Neural progenitor cell (in vitro differentiated cells): ENCODE data around the gene HSFX1. TPM values are rescaled to one million over a fixed set of nuclear protein-coding genes. Genes with fewer than 3 reads are reported as not detected.

ENCODE experiments used
- DNase-seq: peaks from one replicate; pipeline ENCODE4 v3.0.0-alpha.2; 2016; ENCODE audit warnings: low spot score
- H2AFZ ChIP-seq: fragments of 200-600 bp; sonication (generic); replicated peaks from 2 replicates; pipeline ENCODE4 v1.6.1; 2016; ENCODE audit warnings: antibody characterized with exemption
- H3F3A ChIP-seq: fragments of 200-600 bp; sonication (generic); 2 replicates; pipeline ENCODE4 v1.6.1; 2016; ENCODE audit warnings: antibody characterized with exemption, low read depth
- H3K27ac ChIP-seq: fragments of 200-600 bp; sonication (generic); 2 replicates; pipeline ENCODE4 v1.5.1; 2016; ENCODE audit warnings: mild to moderate bottlenecking
- H3K27me3 ChIP-seq: fragments of 200-600 bp; sonication (generic); 2 replicates; pipeline ENCODE4 v1.6.1; 2016; ENCODE audit warnings: mild to moderate bottlenecking, moderate library complexity
- H3K36me3 ChIP-seq: fragments of 200-600 bp; sonication (generic); 2 replicates; pipeline ENCODE4 v1.5.1; 2016
- H3K4me1 ChIP-seq: fragments of 200-600 bp; sonication (generic); 2 replicates; pipeline ENCODE4 v1.6.1; 2016; ENCODE audit warnings: mixed run types
- H3K4me2 ChIP-seq: fragments of 200-600 bp; sonication (generic); 2 replicates; pipeline ENCODE4 v1.6.1; 2016
- H3K4me3 ChIP-seq: fragments of 200-600 bp; sonication (generic); 2 replicates; pipeline ENCODE4 v1.5.1; 2016
- H3K79me2 ChIP-seq: fragments of 200-600 bp; sonication (generic); 2 replicates; pipeline ENCODE4 v1.6.1; 2016; ENCODE audit warnings: low read depth
- H3K9ac ChIP-seq: fragments of 200-600 bp; sonication (generic); 2 replicates; pipeline ENCODE4 v1.6.1; 2016
- H3K9me3 ChIP-seq: fragments of 200-600 bp; sonication (generic); 2 replicates; pipeline ENCODE4 v1.5.1; 2016; ENCODE audit warnings: low read depth
- H4K20me1 ChIP-seq: fragments of 200-600 bp; sonication (generic); 2 replicates; pipeline ENCODE4 v1.6.1; 2016; ENCODE audit warnings: low read depth
- H3K27ac Mint-ChIP-seq: 3 replicates; pipeline ENCODE4 v1.8.0; 2021; ENCODE audit warnings: mixed read lengths
- H3K27me3 Mint-ChIP-seq: 2 replicates; pipeline ENCODE4 v1.8.0; 2022; ENCODE audit warnings: low read depth, mild to moderate bottlenecking, inconsistent platforms, moderate library complexity, mixed read lengths; ENCODE audit not compliant: insufficient read depth
- H3K36me3 Mint-ChIP-seq: 3 replicates; pipeline ENCODE4 v1.8.0; 2021; ENCODE audit warnings: mixed read lengths
- H3K4me1 Mint-ChIP-seq: 3 replicates; pipeline ENCODE4 v1.8.0; 2021; ENCODE audit warnings: mixed read lengths
- H3K4me3 Mint-ChIP-seq: 3 replicates; pipeline ENCODE4 v1.8.0; 2021; ENCODE audit warnings: mild to moderate bottlenecking, moderate library complexity, mixed read lengths
- H3K9me3 Mint-ChIP-seq: 3 replicates; pipeline ENCODE4 v1.8.0; 2020; ENCODE audit warnings: mixed read lengths
- CTCF ChIP-seq: fragments of 200-600 bp; sonication (generic); IDR thresholded peaks from 2 replicates; pipeline ENCODE4 v1.5.1; 2017; ENCODE audit warnings: antibody characterized with exemption, mild to moderate bottlenecking
- EZH2 ChIP-seq: fragments of 200-600 bp; sonication (generic); IDR thresholded peaks from 2 replicates; pipeline ENCODE4 v1.6.1; 2017; ENCODE audit warnings: antibody characterized with exemption, mild to moderate bottlenecking, moderate library complexity
- EZH2phosphoT487 ChIP-seq: fragments of 200-600 bp; sonication (generic); IDR thresholded peaks from 2 replicates; pipeline ENCODE4 v1.6.1; 2017; ENCODE audit warnings: antibody characterized with exemption
- total RNA-seq: library from RNA; depleted of rRNA; stranded (reverse); fragments of >200 nt; gene quantifications from 2 replicates; pipeline ENCODE4 v1.2.3, GENCODE V29; 2015; ENCODE audit warnings: low replicate concordance

Gene HSFX1
- total RNA-seq, 1 donor from 2014 or later: 0.06 TPM

- Histone ChIP-seq H2AFZ (no peak overlapping the region), H3K9me3 (no peaks in the 10 kb centered on the region), H3K36me3 (no peaks in the 10 kb centered on the region), H3F3A (no peaks in the 10 kb centered on the region), H3K4me2 (no peak overlapping the region), H3K4me3 (no peak overlapping the region), H3K27me3 (no peaks in the 10 kb centered on the region), H3K9ac (no peak overlapping the region), H4K20me1 (no peaks in the 10 kb centered on the region), H3K27ac (no peak overlapping the region), H3K4me1 (no peaks in the 10 kb centered on the region), H3K79me2 (no peaks in the 10 kb centered on the region)
- Mint-ChIP-seq H3K27ac (no peak overlapping the region), H3K27me3 (no peaks in the 10 kb centered on the region), H3K36me3 (peaks cover 2% of the 10 kb centered on the region), H3K4me3 (no peak overlapping the region), H3K9me3 (peaks cover 13% of the 10 kb centered on the region), H3K4me1 (peaks cover 6% of the 10 kb centered on the region)
- no peak for TF ChIP-seq CTCF
- TF ChIP-seq EZH2: no peak
- TF ChIP-seq EZH2phosphoT487: no peak
- no peak for DNase-seq
These were observed 25.3 kb downstream of the HSFX1 start for GRCh38 chrX:149799095-149799714.

- H3K36me3 ChIP-seq: no peaks in the 10 kb centered on the region
- H3K4me2 ChIP-seq: no peak overlapping the region
- H3K4me1 ChIP-seq: no peaks in the 10 kb centered on the region
- H3K27me3 Mint-ChIP-seq: no peaks in the 10 kb centered on the region
- no peak overlapping the region for H3K9ac ChIP-seq
- H3K79me2 ChIP-seq: no peaks in the 10 kb centered on the region
- H3K4me1 Mint-ChIP-seq: peaks cover 6% of the 10 kb centered on the region
- H3K27ac ChIP-seq: no peak overlapping the region
- no peaks in the 10 kb centered on the region for H3K9me3 ChIP-seq
- H3K27ac Mint-ChIP-seq: no peak overlapping the region
- peaks cover 2% of the 10 kb centered on the region for H3K36me3 Mint-ChIP-seq
- no peak overlapping the region for H2AFZ ChIP-seq
- H3K4me3 ChIP-seq: no peak overlapping the region
- TF ChIP-seq EZH2: no peak
- TF ChIP-seq CTCF: no peak
- TF ChIP-seq EZH2phosphoT487: no peak
- H3K27me3 ChIP-seq: no peaks in the 10 kb centered on the region
- H3F3A ChIP-seq: no peaks in the 10 kb centered on the region
- H3K4me3 Mint-ChIP-seq: no peak overlapping the region
- H4K20me1 ChIP-seq: no peaks in the 10 kb centered on the region
- H3K9me3 Mint-ChIP-seq: peaks cover 13% of the 10 kb centered on the region
- DNase-seq: no peak
These were observed 26.1 kb downstream of the HSFX1 start for GRCh38 chrX:149799938-149800337.

GRCh38 chrX:149803458-149804062 lies 29.7 kb downstream of the HSFX1 start:
- Histone ChIP-seq H3K9me3 (no peaks in the 10 kb centered on the region), H2AFZ (no peak overlapping the region), H3K79me2 (no peaks in the 10 kb centered on the region), H3K4me2 (no peak overlapping the region), H4K20me1 (no peaks in the 10 kb centered on the region), H3K4me3 (no peak overlapping the region), H3F3A (no peaks in the 10 kb centered on the region), H3K36me3 (no peaks in the 10 kb centered on the region), H3K27ac (no peak overlapping the region), H3K4me1 (no peaks in the 10 kb centered on the region), H3K27me3 (no peaks in the 10 kb centered on the region), H3K9ac (no peak overlapping the region)
- Mint-ChIP-seq H3K9me3 (peaks cover 12% of the 10 kb centered on the region), H3K36me3 (no peaks in the 10 kb centered on the region), H3K27ac (no peak overlapping the region), H3K4me1 (peaks cover 6% of the 10 kb centered on the region), H3K27me3 (no peaks in the 10 kb centered on the region), H3K4me3 (no peak overlapping the region)
- no peak for DNase-seq
- no peak for TF ChIP-seq EZH2

- H3K4me2 ChIP-seq: no peak overlapping the region
- H3K27ac ChIP-seq: no peak overlapping the region
- TF ChIP-seq EZH2phosphoT487 (no peak), CTCF (no peak), EZH2 (no peak)
- H3K4me3 ChIP-seq: no peak overlapping the region
- H3K9ac ChIP-seq: no peak overlapping the region
- Mint-ChIP-seq H3K4me1 (peaks cover 6% of the 10 kb centered on the region), H3K9me3 (peaks cover 12% of the 10 kb centered on the region), H3K4me3 (no peak overlapping the region), H3K27me3 (no peaks in the 10 kb centered on the region), H3K27ac (no peak overlapping the region), H3K36me3 (no peaks in the 10 kb centered on the region)
- no peaks in the 10 kb centered on the region for H4K20me1 ChIP-seq
- H3F3A ChIP-seq: no peaks in the 10 kb centered on the region
- H2AFZ ChIP-seq: no peak overlapping the region
- no peaks in the 10 kb centered on the region for H3K27me3 ChIP-seq
- H3K79me2 ChIP-seq: no peaks in the 10 kb centered on the region
- no peaks in the 10 kb centered on the region for H3K4me1 ChIP-seq
- DNase-seq: no peak
- no peaks in the 10 kb centered on the region for H3K36me3 ChIP-seq
- no peaks in the 10 kb centered on the region for H3K9me3 ChIP-seq
These were observed 30.2 kb downstream of the HSFX1 start for GRCh38 chrX:149804102-149804501.
